ENCODE data around the gene MYO10.
"Not testable (repeated sequence)": the region's sequence is repeated elsewhere in the genome, so short reads cannot be mapped to it uniquely, and the experiment has no call there.

- TF ChIP-seq EP300, POLR2A, CTCF (IDR thresholded peaks at IDR 0.05): not testable (repeated sequence)
These were observed 287.3 kb downstream of the MYO10 start for GRCh38 chr5:16648739-16649138.

Measured in tibial nerve (tissue), 4 donors.